Thoracic aorta (tissue), 2 donors: ENCODE results near the gene GAS2L3. TPM values are rescaled to one million over a fixed set of nuclear protein-coding genes. Genes with fewer than 3 reads are reported as not detected.
"Not testable (repeated sequence)": the region's sequence is repeated elsewhere in the genome, so short reads cannot be mapped to it uniquely, and the experiment has no call there.

ENCODE experiments used
- ATAC-seq: fragments of 150-250 bp; one replicate; pipeline ENCODE4 v1.8.0; 2017; ENCODE audit warnings: low read depth; ENCODE audit not compliant: insufficient number of reproducible peaks, low FRiP score
- DNase-seq: peaks from one replicate; pipeline ENCODE4 v3.0.0-alpha.2; 2020; ENCODE audit warnings: low spot score
- H3K27ac ChIP-seq, 2 donors: fragments of 200-600 bp; sonication (generic); 1 replicate in 1 of 2; 2 replicates in 1 of 2; pipeline ENCODE4 v1.5.1; 2016; ENCODE audit warnings: mild to moderate bottlenecking in 2 of 2, moderate library complexity in 2 of 2
- H3K27me3 ChIP-seq: fragments of 200-600 bp; sonication (generic); replicated peaks from 2 replicates; pipeline ENCODE4 v1.6.0; 2016; ENCODE audit warnings: mild to moderate bottlenecking; ENCODE audit not compliant: insufficient read depth
- H3K36me3 ChIP-seq: fragments of 200-600 bp; sonication (generic); one replicate; pipeline ENCODE4 v1.5.1; 2016
- H3K4me1 ChIP-seq, 2 donors: fragments of 200-600 bp; sonication (generic); 1 replicate in 1 of 2; 2 replicates in 1 of 2; pipeline versions ENCODE4 v1.5.1 to v1.6.0; 2016; ENCODE audit warnings: low read depth in 2 of 2, mild to moderate bottlenecking in 1 of 2; ENCODE audit not compliant: control insufficient read depth in 1 of 2
- H3K4me3 ChIP-seq: fragments of 200-600 bp; sonication (generic); 2 replicates; pipeline ENCODE4 v1.5.1; 2016; ENCODE audit warnings: mild to moderate bottlenecking
- H3K9me3 ChIP-seq: fragments of 200-600 bp; sonication (generic); 2 replicates; pipeline ENCODE4 v1.5.1; 2016
- total RNA-seq, 2 donors: library from RNA; depleted of rRNA; stranded (reverse); fragments of >200 nt; gene quantifications; one replicate each; pipeline versions ENCODE4 v1.1.0 to v1.2.3, GENCODE V29; 2016
- TF ChIP-seq, protein P1 (sequence below): fragments of 200-600 bp; sonication (generic); IDR thresholded peaks from one replicate; pipeline ENCODE4 v1.5.1; 2019; ENCODE audit warnings: antibody characterized with exemption

The GAS2L3 gene
- total RNA-seq, 2 donors from 2014 or later = 9.3 to 12.8 TPM

DNA sequence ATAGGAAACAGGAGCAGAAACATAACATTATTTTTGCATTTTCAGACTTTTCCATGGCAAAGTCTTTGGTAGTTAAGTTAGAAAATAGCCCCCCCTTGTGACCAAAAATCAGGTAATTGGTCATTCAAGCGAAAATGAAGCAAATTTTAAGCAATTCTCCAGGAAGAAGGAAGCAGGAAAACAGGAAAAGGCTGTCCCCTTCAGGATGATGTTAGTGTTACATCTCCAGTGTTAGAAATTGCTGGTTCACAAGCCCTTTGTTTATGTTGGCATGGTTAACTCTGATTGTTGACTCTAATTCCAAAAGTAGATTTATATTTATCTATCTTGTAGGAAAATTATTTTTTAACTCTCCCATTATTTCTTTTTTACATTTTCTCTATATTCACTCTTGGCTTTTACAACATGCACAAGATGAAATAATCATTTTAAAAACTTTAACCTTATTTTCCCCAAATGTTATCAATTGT lies 18.8 kb upstream of the GAS2L3 start:
- TF ChIP-seq, protein P1, sequence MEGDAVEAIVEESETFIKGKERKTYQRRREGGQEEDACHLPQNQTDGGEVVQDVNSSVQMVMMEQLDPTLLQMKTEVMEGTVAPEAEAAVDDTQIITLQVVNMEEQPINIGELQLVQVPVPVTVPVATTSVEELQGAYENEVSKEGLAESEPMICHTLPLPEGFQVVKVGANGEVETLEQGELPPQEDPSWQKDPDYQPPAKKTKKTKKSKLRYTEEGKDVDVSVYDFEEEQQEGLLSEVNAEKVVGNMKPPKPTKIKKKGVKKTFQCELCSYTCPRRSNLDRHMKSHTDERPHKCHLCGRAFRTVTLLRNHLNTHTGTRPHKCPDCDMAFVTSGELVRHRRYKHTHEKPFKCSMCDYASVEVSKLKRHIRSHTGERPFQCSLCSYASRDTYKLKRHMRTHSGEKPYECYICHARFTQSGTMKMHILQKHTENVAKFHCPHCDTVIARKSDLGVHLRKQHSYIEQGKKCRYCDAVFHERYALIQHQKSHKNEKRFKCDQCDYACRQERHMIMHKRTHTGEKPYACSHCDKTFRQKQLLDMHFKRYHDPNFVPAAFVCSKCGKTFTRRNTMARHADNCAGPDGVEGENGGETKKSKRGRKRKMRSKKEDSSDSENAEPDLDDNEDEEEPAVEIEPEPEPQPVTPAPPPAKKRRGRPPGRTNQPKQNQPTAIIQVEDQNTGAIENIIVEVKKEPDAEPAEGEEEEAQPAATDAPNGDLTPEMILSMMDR = peak; percentile 63
- H3K9me3 ChIP-seq = no peaks in the 10 kb centered on the region
- H3K4me1 ChIP-seq = no peaks in the 10 kb centered on the region
- ATAC-seq (no peak), DNase-seq (no peak)
- no peaks in the 10 kb centered on the region for H3K36me3 ChIP-seq
- no peak overlapping the region for H3K27ac ChIP-seq
- no peak overlapping the region for H3K4me3 ChIP-seq
- no peaks in the 10 kb centered on the region for H3K27me3 ChIP-seq

DNA sequence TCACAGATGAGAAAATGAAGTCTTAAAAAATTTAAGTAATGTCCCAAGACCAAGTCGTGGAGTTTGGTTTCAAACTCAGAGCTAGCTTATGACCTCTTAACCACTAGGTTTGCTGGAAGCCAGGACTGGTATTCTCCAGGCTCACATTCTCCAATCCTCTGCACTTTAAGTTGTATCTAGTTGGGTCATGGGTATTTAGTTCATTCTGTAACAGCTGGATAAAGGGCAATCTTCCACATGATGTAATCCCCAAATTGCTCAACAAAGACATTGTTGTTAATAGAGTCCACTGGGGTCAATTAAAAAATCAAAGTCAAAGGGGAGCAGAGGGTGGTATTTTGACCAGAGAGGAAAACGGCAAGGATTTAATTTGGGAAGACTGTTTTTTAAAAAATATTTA lies 17.8 kb upstream of the GAS2L3 start:
- Histone ChIP-seq H3K27me3 (no peaks in the 10 kb centered on the region), H3K4me1 (no peaks in the 10 kb centered on the region), H3K36me3 (no peaks in the 10 kb centered on the region), H3K9me3 (no peaks in the 10 kb centered on the region), H3K4me3 (no peak overlapping the region), H3K27ac (no peak overlapping the region)
- no peak for DNase-seq
- TF ChIP-seq, protein P1 = no peak
- ATAC-seq = no peak

DNA sequence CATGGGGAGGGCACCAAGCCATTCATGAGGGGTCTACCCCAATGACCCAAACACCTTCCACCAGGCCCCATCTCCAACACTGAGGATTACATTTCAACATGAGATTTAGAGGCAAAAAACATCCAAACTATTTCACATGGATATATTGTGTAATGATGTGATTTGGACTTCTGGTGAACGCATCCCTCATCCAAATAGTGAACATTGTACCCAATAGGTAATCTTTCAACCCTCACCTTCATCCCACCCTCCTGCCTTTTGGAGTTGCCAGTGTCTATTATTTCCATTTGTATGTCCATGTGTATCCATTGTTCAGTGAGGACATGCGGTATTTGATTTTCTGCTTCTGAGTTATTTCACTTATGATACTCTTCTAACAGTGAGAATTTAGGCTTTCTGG lies 16.1 kb upstream of the GAS2L3 start:
- Histone ChIP-seq H3K27me3 (no peaks in the 10 kb centered on the region), H3K4me3 (no peak overlapping the region), H3K4me1 (no peaks in the 10 kb centered on the region), H3K27ac (no peak overlapping the region), H3K9me3 (no peaks in the 10 kb centered on the region), H3K36me3 (no peaks in the 10 kb centered on the region)
- TF ChIP-seq, protein P1 = no peak
- ATAC-seq = no peak
- DNase-seq = no peak

DNA sequence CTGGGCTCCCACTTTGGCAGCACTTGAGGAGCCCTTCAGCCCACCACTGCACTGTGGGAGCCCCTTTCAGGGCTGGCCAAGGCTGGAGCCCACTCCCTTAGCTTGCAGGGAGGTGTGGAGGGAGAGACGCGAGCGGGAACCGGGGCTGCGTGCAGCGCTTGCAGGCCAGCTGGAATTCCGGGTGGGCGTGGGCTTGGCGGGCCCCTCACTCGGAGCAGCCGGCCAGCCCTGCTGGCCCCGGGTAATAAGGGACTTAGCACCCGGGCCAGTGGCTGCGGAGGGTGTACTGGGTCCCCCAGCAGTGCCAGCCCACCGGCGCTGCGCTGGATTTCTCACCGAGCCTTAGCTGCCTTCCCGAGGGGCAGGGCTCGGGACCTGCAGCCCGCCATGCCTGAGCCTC lies 14.2 kb upstream of the GAS2L3 start:
- not testable (repeated sequence) for DNase-seq, H3K27me3 ChIP-seq, H3K4me1 ChIP-seq, H3K9me3 ChIP-seq, H3K4me3 ChIP-seq, H3K27ac ChIP-seq, ATAC-seq, H3K36me3 ChIP-seq

DNA sequence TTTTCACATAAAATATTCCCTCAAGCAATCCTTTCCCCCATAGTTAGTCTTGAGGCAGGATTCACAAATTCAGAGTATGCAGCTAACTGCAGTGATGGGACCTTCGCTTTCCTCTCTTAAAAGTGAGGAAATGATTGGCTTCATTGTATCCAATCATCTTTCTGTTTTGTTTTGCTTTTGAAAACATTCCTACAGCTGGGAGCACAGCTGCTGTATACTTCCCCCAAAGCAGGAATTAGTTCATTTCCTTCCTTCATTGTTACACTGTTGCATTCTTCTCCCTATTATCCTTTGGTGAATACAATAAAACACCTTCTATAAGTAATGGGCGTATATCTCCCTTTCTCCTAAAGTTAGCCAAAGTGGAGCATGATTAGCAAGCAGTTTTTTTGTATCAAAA lies 9.4 kb upstream of the GAS2L3 start:
- ATAC-seq (no peak), DNase-seq (no peak)
- H3K4me3 ChIP-seq = no peak overlapping the region
- no peaks in the 10 kb centered on the region for H3K4me1 ChIP-seq
- no peaks in the 10 kb centered on the region for H3K9me3 ChIP-seq
- H3K36me3 ChIP-seq = no peaks in the 10 kb centered on the region
- TF ChIP-seq, protein P1 = no peak
- no peak overlapping the region for H3K27ac ChIP-seq
- H3K27me3 ChIP-seq = no peaks in the 10 kb centered on the region

DNA sequence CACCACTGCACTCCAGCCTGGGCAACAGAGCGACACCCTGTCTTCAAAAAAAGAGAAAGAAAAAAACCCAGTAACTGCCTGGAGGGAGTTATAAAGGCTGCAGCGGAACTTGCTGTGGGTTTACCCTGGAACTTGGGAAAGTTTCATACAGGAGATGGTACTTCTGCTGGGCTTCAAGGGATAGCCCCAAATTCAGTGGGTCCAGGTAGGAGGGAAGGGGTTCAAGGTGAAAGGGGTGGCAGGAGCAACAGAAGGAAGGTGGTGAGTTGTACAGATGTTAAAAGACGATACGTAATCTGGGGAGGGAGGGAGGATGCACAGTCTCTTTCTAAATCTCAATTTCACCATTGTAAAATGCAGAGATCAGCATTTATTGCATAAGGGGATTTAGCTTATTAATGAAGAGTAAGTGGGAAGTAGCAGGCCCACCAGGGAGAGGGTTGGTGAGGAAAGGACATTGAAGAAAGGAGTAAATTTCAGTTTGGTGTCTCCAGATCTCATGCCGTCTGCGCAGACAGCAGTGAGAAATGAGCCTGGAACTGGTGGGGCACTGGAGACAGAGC lies 8.5 kb upstream of the GAS2L3 start:
- no peaks in the 10 kb centered on the region for H3K27me3 ChIP-seq
- ATAC-seq (no peak), DNase-seq (no peak)
- H3K4me3 ChIP-seq = no peak overlapping the region
- H3K27ac ChIP-seq = no peak overlapping the region
- no peaks in the 10 kb centered on the region for H3K36me3 ChIP-seq
- H3K4me1 ChIP-seq = no peaks in the 10 kb centered on the region
- no peaks in the 10 kb centered on the region for H3K9me3 ChIP-seq
- TF ChIP-seq, protein P1 = no peak
